Suprapubic skin (tissue), 4 donors: ENCODE results near the gene ADD3. TPM values are rescaled to one million over a fixed set of nuclear protein-coding genes. Genes with fewer than 3 reads are reported as not detected.

Source experiments
- DNase-seq, 2 donors: peaks; one replicate each; pipeline ENCODE4 v3.0.0-alpha.2; 2019; ENCODE audit warnings: low spot score in 2 of 2
- H3K27ac ChIP-seq: fragments of 200-600 bp; sonication (generic); one replicate; pipeline ENCODE4 v1.5.1; 2019
- H3K27me3 ChIP-seq: fragments of 200-600 bp; sonication (generic); one replicate; pipeline ENCODE4 v1.5.1; 2019
- H3K36me3 ChIP-seq: fragments of 200-600 bp; sonication (generic); one replicate; pipeline ENCODE4 v1.5.1; 2019
- H3K4me1 ChIP-seq: fragments of 200-600 bp; sonication (generic); one replicate; pipeline ENCODE4 v1.5.1; 2019
- H3K4me3 ChIP-seq: fragments of 200-600 bp; sonication (generic); one replicate; pipeline ENCODE4 v1.5.1; 2019; ENCODE audit warnings: mild to moderate bottlenecking
- H3K9me3 ChIP-seq: fragments of 200-600 bp; sonication (generic); one replicate; pipeline ENCODE4 v1.5.1; 2019
- CTCF ChIP-seq, 2 donors: fragments of 200-600 bp in 1 of 2; fragments of 450-650 bp in 1 of 2; sonication (generic) in 1 of 2; IDR thresholded peaks; one replicate each; pipeline ENCODE4 v1.5.1; 2016 to 2019; ENCODE audit warnings: antibody characterized with exemption in 2 of 2, mild to moderate bottlenecking in 1 of 2, moderate library complexity in 1 of 2
- EP300 ChIP-seq: sonication (generic); formaldehyde crosslinking; IDR thresholded peaks from one replicate; pipeline ENCODE4 v1.6.1; 2017; ENCODE audit warnings: antibody characterized with exemption
- POLR2A ChIP-seq, 2 donors: fragments of 450-650 bp; IDR thresholded peaks; one replicate each; pipeline ENCODE4 v1.6.1; 2017; ENCODE audit warnings: antibody characterized with exemption in 2 of 2, mild to moderate bottlenecking in 2 of 2, moderate library complexity in 2 of 2
- POLR2AphosphoS5 ChIP-seq, 3 donors: sonication (generic); formaldehyde crosslinking; IDR thresholded peaks; one replicate each; pipeline ENCODE4 v1.6.1; 2017; ENCODE audit warnings: antibody characterized with exemption in 3 of 3
- WGBS: methylation state at CpG from one replicate; pipeline ENCODE4 v1.1.5; 2018; 5-methylcytosine and 5-hydroxymethylcytosine counted together
- total RNA-seq, 4 donors: library from RNA; depleted of rRNA; stranded (reverse); fragments of >200 nt; gene quantifications; one replicate each; pipeline ENCODE4 v1.1.0, GENCODE V29; 2016

ADD3 gene
- total RNA-seq, 4 donors from 2014 or later: 72.6 to 335 (median 279) TPM

GRCh38 chr10:110141185-110141584 lies 133.4 kb downstream of the ADD3 start:
- no peak overlapping the region for H3K27ac ChIP-seq
- no peak for TF ChIP-seq EP300
- no peak for TF ChIP-seq CTCF (IDR thresholded peaks at IDR 0.05)
- TF ChIP-seq POLR2AphosphoS5 (IDR thresholded peaks at IDR 0.05): no peak
- no peak for TF ChIP-seq POLR2A (IDR thresholded peaks at IDR 0.05)
- peaks cover 12% of the 10 kb centered on the region for H3K4me1 ChIP-seq
- H3K4me3 ChIP-seq: no peak overlapping the region
- 70% methylated on average over 1 of the region's 1 CpG for WGBS
- H3K27me3 ChIP-seq: no peaks in the 10 kb centered on the region
- H3K36me3 ChIP-seq: no peaks in the 10 kb centered on the region
- DNase-seq: no peak
- H3K9me3 ChIP-seq: no peaks in the 10 kb centered on the region

GRCh38 chr10:110141871-110142635 lies 134.3 kb downstream of the ADD3 start:
- Histone ChIP-seq H3K36me3 (no peaks in the 10 kb centered on the region), H3K27me3 (no peaks in the 10 kb centered on the region), H3K9me3 (no peaks in the 10 kb centered on the region), H3K27ac (no peak overlapping the region), H3K4me3 (no peak overlapping the region), H3K4me1 (peaks cover 12% of the 10 kb centered on the region)
- 73% methylated on average over 7 of the region's 9 CpGs for WGBS
- DNase-seq: no peak
- TF ChIP-seq POLR2AphosphoS5 (IDR thresholded peaks at IDR 0.05) (no peak), CTCF (IDR thresholded peaks at IDR 0.05) (no peak), EP300 (no peak), POLR2A (IDR thresholded peaks at IDR 0.05) (no peak)

- Histone ChIP-seq H3K4me3 (no peak overlapping the region), H3K4me1 (peaks cover 12% of the 10 kb centered on the region), H3K27me3 (no peaks in the 10 kb centered on the region), H3K36me3 (no peaks in the 10 kb centered on the region), H3K27ac (no peak overlapping the region), H3K9me3 (no peaks in the 10 kb centered on the region)
- DNase-seq: no peak
- WGBS: 82% methylated on average over 6 of the region's 6 CpGs
- TF ChIP-seq POLR2AphosphoS5 (IDR thresholded peaks at IDR 0.05): no peak
- TF ChIP-seq EP300: no peak
- no peak for TF ChIP-seq POLR2A (IDR thresholded peaks at IDR 0.05)
- TF ChIP-seq CTCF (IDR thresholded peaks at IDR 0.05): no peak
These were observed 135.2 kb downstream of the ADD3 start for GRCh38 chr10:110142965-110143364.

- Histone ChIP-seq H3K4me1 (peaks cover 8% of the 10 kb centered on the region), H3K4me3 (no peak overlapping the region), H3K9me3 (no peaks in the 10 kb centered on the region), H3K36me3 (no peaks in the 10 kb centered on the region), H3K27me3 (no peaks in the 10 kb centered on the region), H3K27ac (no peak overlapping the region)
- DNase-seq: no peak
- no peak for TF ChIP-seq CTCF (IDR thresholded peaks at IDR 0.05)
- no peak for TF ChIP-seq EP300
- WGBS: 64% methylated on average over 1 of the region's 1 CpG
These were observed 136.7 kb downstream of the ADD3 start for GRCh38 chr10:110144507-110144906.

- Histone ChIP-seq H3K27me3 (no peaks in the 10 kb centered on the region), H3K4me3 (no peak overlapping the region), H3K27ac (no peak overlapping the region), H3K4me1 (no peaks in the 10 kb centered on the region), H3K9me3 (no peaks in the 10 kb centered on the region), H3K36me3 (no peaks in the 10 kb centered on the region)
- WGBS: 58% methylated on average over 8 of the region's 8 CpGs
- TF ChIP-seq POLR2AphosphoS5 (IDR thresholded peaks at IDR 0.05): no peak
- TF ChIP-seq CTCF (IDR thresholded peaks at IDR 0.05): no peak
- no peak for TF ChIP-seq EP300
- no peak for TF ChIP-seq POLR2A (IDR thresholded peaks at IDR 0.05)
- DNase-seq: no peak
These were observed 140.2 kb downstream of the ADD3 start for GRCh38 chr10:110147961-110148360.
